Heart left ventricle (tissue), 16 donors: ENCODE data around the gene GNB1L. TPM values are rescaled to one million over a fixed set of nuclear protein-coding genes. Genes with fewer than 3 reads are reported as not detected.

Experiments
- ATAC-seq, 4 donors: fragments of 200-7000 bp; cut with Tn5 transposase; one replicate each; pipeline ENCODE4 v1.9.1; 2020 to 2022; ENCODE audit warnings: moderate library complexity in 4 of 4, mild to moderate bottlenecking in 3 of 4, moderate number of reproducible peaks in 1 of 4
- DNase-seq, 5 donors: peaks; one replicate each; pipeline ENCODE4 v3.0.0-alpha.2; 2020
- H3K27ac ChIP-seq, 12 donors: fragments of 200-600 bp; sonication (generic) in 4 of 12; one replicate each; pipeline versions ENCODE4 v1.5.0 to v1.8.0; 2016 to 2022; ENCODE audit warnings: mild to moderate bottlenecking in 2 of 12
- H3K27me3 ChIP-seq, 9 donors: fragments of 200-600 bp; sonication (generic) in 2 of 9; one replicate each; pipeline versions ENCODE4 v1.5.1 to v1.8.0; 2016 to 2022; ENCODE audit warnings: mild to moderate bottlenecking in 3 of 9
- H3K36me3 ChIP-seq, 9 donors: fragments of 200-600 bp; sonication (generic) in 2 of 9; one replicate each; pipeline versions ENCODE4 v1.5.0 to v1.8.0; 2018 to 2022; ENCODE audit warnings: mild to moderate bottlenecking in 2 of 9
- H3K4me1 ChIP-seq, 12 donors: fragments of 200-600 bp; sonication (generic) in 4 of 12; one replicate each; pipeline versions ENCODE4 v1.5.0 to v1.8.0; 2016 to 2022; ENCODE audit warnings: mild to moderate bottlenecking in 3 of 12
- H3K4me3 ChIP-seq, 12 donors: fragments of 200-600 bp; sonication (generic) in 4 of 12; one replicate each; pipeline versions ENCODE4 v1.5.0 to v1.8.0; 2017 to 2022; ENCODE audit warnings: mild to moderate bottlenecking in 9 of 12, moderate library complexity in 4 of 12
- H3K9me3 ChIP-seq, 12 donors: fragments of 200-600 bp; sonication (generic) in 4 of 12; one replicate each; pipeline versions ENCODE4 v1.5.0 to v1.8.0; 2016 to 2022; ENCODE audit warnings: mild to moderate bottlenecking in 1 of 12
- CTCF ChIP-seq, 12 donors: fragments of 200-600 bp; sonication (generic) in 4 of 12; IDR thresholded peaks; one replicate each; pipeline versions ENCODE4 v1.5.0 to v1.8.0; 2018 to 2022; ENCODE audit warnings: antibody characterized with exemption in 12 of 12, mild to moderate bottlenecking in 5 of 12
- POLR2A ChIP-seq, 2 donors: fragments of 450-650 bp; IDR thresholded peaks; one replicate each; pipeline ENCODE4 v1.6.1; 2017; ENCODE audit warnings: antibody characterized with exemption in 2 of 2, mild to moderate bottlenecking in 2 of 2, moderate library complexity in 2 of 2
- WGBS, 4 donors: extraction: QIAGEN DNeasy Blood & Tissue Kit in 2 of 4; methylation state at CpG; one replicate each; pipeline versions ENCODE4 v1.1.5 to v1.1.7; 2013 to 2018; 5-methylcytosine and 5-hydroxymethylcytosine counted together
- intact Hi-C, 10 donors: fragments of 100-400 bp; cut with DNase I; formaldehyde crosslinking; loops; one replicate each; pipeline versions ENCODE4 v1.11.1 to v1.14.2; 2022
- polyA plus RNA-seq, 2 donors: library from polyadenylated mRNA; stranded (reverse); fragments of 200-250 nt; gene quantifications; one replicate each; pipeline ENCODE4 v1.2.3, GENCODE V29; 2013
- total RNA-seq, 9 donors: library from RNA; depleted of rRNA in 2 of 9; stranded (reverse); fragments of >200 nt in 2 of 9; fragmentation: NEBNext Ultra II Directional in 3 of 9; extraction: Animal tissue kit (Norgen Biotek cat#: 25700) in 3 of 9; gene quantifications; one replicate each; pipeline versions ENCODE4 v1.1.0 to v1.2.4, GENCODE V29; 2016 to 2023
- donor health status: ischemic (EF 13 %, LVEDD 7.1; RV severe dilation, severe dysfunction).
- donor health status: healthy with polysubstance abuse.
- donor health status: DM: no; HTN: yes; CAD: no.
- donor health status: DM: no; HTN: no; CAD: no.
- donor health status: ischemic (EF 25% LVEDD 6.9; RV normal size, moderate dysfunction).
- donor health status: ischemic (EF 25% LVEDD 5.7; RV mildly dilated, moderate dysfunction).
- donor health status: healthy.
- donor health status: DM: yes; HTN: yes; CAD: no.
- donor health status: ischemic (EF 35%, LVEDD 5.7; RV mildly dilated, moderate dysfunction).
- donor health status: nonischemic (EF 11% LVEDD 7.7; RV severe dilation, severe dysfunction).
- donor health status: DM: yes; HTN: yes; CAD: no.
- donor health status: PGD.
- donor health status: ischemic (EF 29% LVEDD 5.4; RV normal size, mild dysfunction).
- donor health status: nonischemic (EF 23%, LVEDD 6.1; RV moderate dilation, normal function).

GNB1L gene
- total and polyA plus RNA-seq, 11 donors: 1.6 to 9.2 (median 2.4) TPM

GRCh38 chr22:19848298-19849224, 6.1 kb downstream of the GNB1L start:
- Histone ChIP-seq H3K36me3 (peaks cover 0 to 31% (median 14%) of the 10 kb centered on the region in 9 donors), H3K4me1 (peaks cover 0 to 35% (median 23%) of the 10 kb centered on the region in 12 donors), H3K27ac (no peak overlapping the region), H3K4me3 (no peak overlapping the region), H3K27me3 (no peaks in the 10 kb centered on the region), H3K9me3 (peaks cover 0 to 4% (median 0%) of the 10 kb centered on the region in 12 donors)
- WGBS, 4 donors: 81 to 90% (median 86%) methylated on average over 7 of the region's 7 CpGs
- TF ChIP-seq CTCF (IDR thresholded peaks at IDR 0.05) (no peak), POLR2A (IDR thresholded peaks at IDR 0.05) (no peak)
- intact Hi-C loops: no loop called here
- ATAC-seq (no peak), DNase-seq (no peak)

- Histone ChIP-seq H3K4me1 (peaks cover 0 to 32% (median 18%) of the 10 kb centered on the region in 12 donors), H3K36me3 (peaks cover 0 to 25% (median 14%) of the 10 kb centered on the region in 9 donors), H3K9me3 (peaks cover 0 to 4% (median 0%) of the 10 kb centered on the region in 12 donors), H3K4me3 (no peak overlapping the region), H3K27me3 (no peaks in the 10 kb centered on the region), H3K27ac (no peak overlapping the region)
- TF ChIP-seq CTCF (IDR thresholded peaks at IDR 0.05) (no peak), POLR2A (IDR thresholded peaks at IDR 0.05) (no peak)
- no peak for DNase-seq
- 94 to 96% (median 95%) methylated on average over 2 of the region's 2 CpGs for WGBS, 4 donors
- ATAC-seq: no peak
- intact Hi-C loops: no loop called here
Observed at GRCh38 chr22:19847345-19847632, 7.4 kb downstream of the GNB1L start.

GRCh38 chr22:19846620-19847344, 7.9 kb downstream of the GNB1L start:
- Histone ChIP-seq H3K4me3 (no peak overlapping the region), H3K4me1 (peaks cover 0 to 33% (median 18%) of the 10 kb centered on the region in 12 donors), H3K36me3 (peaks cover 0 to 22% (median 11%) of the 10 kb centered on the region in 9 donors), H3K27ac (no peak overlapping the region), H3K9me3 (peaks cover 0 to 4% (median 0%) of the 10 kb centered on the region in 12 donors), H3K27me3 (no peaks in the 10 kb centered on the region)
- TF ChIP-seq CTCF (IDR thresholded peaks at IDR 0.05) (no peak), POLR2A (IDR thresholded peaks at IDR 0.05) (no peak)
- ATAC-seq: no peak
- DNase-seq: no peak
- intact Hi-C loops: no loop called here
- 87 to 93% (median 89%) methylated on average over 6 to 9 of the region's 9 CpGs for WGBS, 4 donors
